IgD-negative memory B cell (primary cell): ENCODE results near the gene SAMD4A. TPM values are rescaled to one million over a fixed set of nuclear protein-coding genes. Genes with fewer than 3 reads are reported as not detected.

Source experiments
- H3K27ac Mint-ChIP-seq, 3 donors: one replicate each; pipeline ENCODE4 v1.8.0; 2020 to 2022; ENCODE audit warnings: mild to moderate bottlenecking in 3 of 3, mixed read lengths in 3 of 3, moderate library complexity in 1 of 3
- H3K27me3 Mint-ChIP-seq: one replicate; pipeline ENCODE4 v1.8.0; 2021; ENCODE audit warnings: mixed read lengths
- H3K36me3 Mint-ChIP-seq: one replicate; pipeline ENCODE4 v1.8.0; 2020; ENCODE audit warnings: mild to moderate bottlenecking, mixed read lengths
- H3K4me1 Mint-ChIP-seq, 3 donors: one replicate each; pipeline ENCODE4 v1.8.0; 2020 to 2022; ENCODE audit warnings: mixed read lengths in 3 of 3, mild to moderate bottlenecking in 1 of 3
- H3K4me3 Mint-ChIP-seq, 4 donors: one replicate each; pipeline ENCODE4 v1.8.0; 2020 to 2022; ENCODE audit warnings: mild to moderate bottlenecking in 4 of 4, mixed read lengths in 4 of 4, moderate library complexity in 3 of 4
- H3K9me3 Mint-ChIP-seq, 3 donors: one replicate each; pipeline ENCODE4 v1.8.0; 2020 to 2021; ENCODE audit warnings: mixed read lengths in 3 of 3, mild to moderate bottlenecking in 1 of 3
- polyA plus RNA-seq: library from polyadenylated mRNA; unstranded; fragments of 300-500 nt; fragmentation: Illumina TruSeq; gene quantifications from one replicate; pipeline ENCODE4 v1.2.3, GENCODE V29; 2021

The SAMD4A gene
- polyA plus RNA-seq, 1 donor from 2014 or later, result 5.8 TPM

DNA sequence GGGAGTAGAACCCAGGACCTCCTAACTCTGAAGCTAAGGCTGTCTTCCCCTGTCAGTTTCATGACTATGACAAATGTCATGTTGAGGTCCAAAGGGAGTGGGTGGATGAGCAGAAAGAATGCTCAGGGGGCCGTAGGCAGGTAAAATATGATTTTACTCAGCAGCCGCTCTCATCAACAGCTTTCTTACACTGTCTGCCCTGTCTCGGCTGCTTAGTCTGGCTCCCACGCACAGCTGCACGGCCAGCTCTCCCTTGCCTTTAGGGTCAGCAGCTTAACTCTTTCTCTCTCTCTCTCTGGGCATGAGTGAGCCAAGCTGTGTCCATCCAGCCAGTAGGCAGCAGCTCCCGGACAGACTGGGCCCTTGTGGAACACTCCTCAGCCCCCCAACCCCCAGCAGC, 240.5 kb downstream of the SAMD4A start:
- no peaks in the 10 kb centered on the region for H3K36me3 Mint-ChIP-seq
- no peaks in the 10 kb centered on the region for H3K9me3 Mint-ChIP-seq
- no peak overlapping the region for H3K4me3 Mint-ChIP-seq
- H3K27ac Mint-ChIP-seq, result no peak overlapping the region
- peaks cover 8% of the 10 kb centered on the region for H3K27me3 Mint-ChIP-seq
- H3K4me1 Mint-ChIP-seq, result peaks cover 0 to 5% (median 2%) of the 10 kb centered on the region in 3 donors

DNA sequence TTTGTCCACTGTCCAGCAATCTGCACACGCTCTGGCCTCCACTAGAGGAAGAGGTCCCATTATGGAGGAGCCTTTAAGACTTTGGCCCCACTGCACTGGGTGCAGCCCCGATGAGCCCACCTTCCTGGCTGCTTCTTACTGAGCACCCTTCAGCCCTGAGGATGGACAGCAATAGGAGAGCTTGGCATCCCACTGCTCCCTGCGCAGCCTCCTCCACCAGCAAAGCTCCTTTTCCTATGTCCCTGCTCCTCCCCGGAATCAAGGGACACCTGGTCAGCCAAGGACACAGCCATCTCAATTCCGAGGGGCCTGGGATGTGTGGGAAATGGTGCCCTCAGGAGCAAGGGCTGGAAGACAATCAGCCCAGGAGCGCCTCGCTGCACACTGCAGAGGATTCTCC, 241.0 kb downstream of the SAMD4A start:
- Mint-ChIP-seq H3K4me1 (peaks cover 0 to 5% (median 2%) of the 10 kb centered on the region in 3 donors), H3K4me3 (no peak overlapping the region), H3K36me3 (no peaks in the 10 kb centered on the region), H3K27ac (no peak overlapping the region), H3K27me3 (peaks cover 10% of the 10 kb centered on the region), H3K9me3 (no peaks in the 10 kb centered on the region)

DNA sequence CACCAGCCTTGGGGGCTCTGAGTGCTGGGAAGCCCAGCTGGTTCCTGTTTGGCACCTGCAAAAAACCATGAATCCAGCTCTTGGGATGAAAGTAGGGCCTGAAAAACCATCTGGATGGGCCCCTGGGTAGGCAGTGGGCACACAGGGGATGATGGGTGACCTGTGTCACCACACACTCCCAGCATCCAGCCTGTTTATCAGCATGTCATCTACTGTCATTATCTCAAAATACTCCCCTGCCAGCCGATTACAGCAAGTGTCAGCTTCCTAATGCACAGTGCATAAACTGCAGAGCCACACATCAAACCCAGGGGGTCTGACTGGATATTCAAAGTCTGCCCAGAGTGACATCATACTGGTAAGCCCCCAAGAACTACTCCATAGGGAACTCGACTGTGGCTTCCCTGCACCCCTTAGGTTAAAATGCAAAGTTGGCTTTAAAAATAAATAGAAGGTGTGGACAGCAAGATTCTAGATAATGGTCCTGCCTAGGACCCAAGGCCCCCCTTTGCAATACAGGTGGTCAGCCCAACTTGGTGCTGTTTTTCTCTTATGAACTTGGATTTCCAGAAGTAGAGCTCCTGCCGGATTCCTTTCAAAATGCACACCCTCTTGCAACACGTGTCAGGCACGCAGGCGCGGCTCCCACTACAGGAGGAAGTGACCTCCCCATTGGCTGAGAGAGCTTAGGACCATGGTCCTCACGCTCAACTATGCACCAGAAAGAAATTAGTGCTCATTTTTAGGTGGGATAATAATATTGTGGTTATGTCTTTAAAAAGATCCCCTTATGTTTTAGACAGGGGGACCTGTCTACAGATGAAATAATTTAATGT, 241.6 kb downstream of the SAMD4A start:
- Mint-ChIP-seq H3K4me1 (peaks cover 0 to 6% (median 3%) of the 10 kb centered on the region in 3 donors), H3K4me3 (no peak overlapping the region), H3K36me3 (no peaks in the 10 kb centered on the region), H3K27ac (no peak overlapping the region), H3K27me3 (peaks cover 10% of the 10 kb centered on the region), H3K9me3 (no peaks in the 10 kb centered on the region)

DNA sequence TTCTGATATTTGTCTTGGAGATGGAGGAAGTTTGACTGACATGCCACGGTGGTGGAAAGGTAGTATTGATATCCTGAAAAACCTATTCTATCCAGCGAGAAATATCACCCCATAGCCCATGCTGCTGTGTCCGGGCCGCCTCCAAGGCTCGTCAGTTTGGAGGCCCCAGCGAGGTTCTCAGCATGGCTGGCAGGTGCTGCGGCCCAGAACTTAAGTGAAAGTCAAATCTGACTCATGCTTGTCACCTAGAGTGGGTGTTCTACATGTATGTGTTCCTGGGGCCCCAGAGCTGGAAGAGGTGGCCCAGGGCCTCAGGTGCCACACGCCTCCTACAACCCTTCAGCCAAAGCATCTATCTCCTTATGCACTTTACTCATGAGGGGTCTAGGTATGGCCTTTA, 242.8 kb downstream of the SAMD4A start:
- Mint-ChIP-seq H3K9me3 (no peaks in the 10 kb centered on the region), H3K27me3 (peaks cover 10% of the 10 kb centered on the region), H3K36me3 (no peaks in the 10 kb centered on the region), H3K27ac (no peak overlapping the region), H3K4me3 (no peak overlapping the region), H3K4me1 (peaks cover 0 to 6% (median 4%) of the 10 kb centered on the region in 3 donors)

DNA sequence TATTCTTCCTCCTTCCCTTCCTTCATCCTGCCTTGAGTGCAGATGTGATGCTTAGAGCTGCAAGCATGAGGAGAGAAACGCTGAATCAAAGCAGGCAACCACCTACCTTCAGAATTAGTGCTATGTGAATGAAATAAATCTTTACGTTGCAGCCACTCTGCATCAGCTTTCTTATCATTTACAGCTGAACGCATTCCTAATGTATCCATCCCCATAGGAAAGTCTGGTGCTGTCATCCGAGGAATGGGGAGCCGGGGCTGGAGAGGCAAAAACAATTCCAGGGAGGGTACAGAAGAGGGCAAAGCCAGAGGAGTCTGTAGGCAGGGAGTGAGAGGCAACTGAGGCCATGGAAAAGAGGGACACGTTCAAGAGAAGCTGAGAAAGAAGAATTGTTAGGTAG, 245.7 kb downstream of the SAMD4A start:
- Mint-ChIP-seq H3K4me3 (no peak overlapping the region), H3K9me3 (no peaks in the 10 kb centered on the region), H3K36me3 (no peaks in the 10 kb centered on the region), H3K4me1 (peaks cover 0 to 2% (median 1%) of the 10 kb centered on the region in 3 donors), H3K27ac (no peak overlapping the region), H3K27me3 (peaks cover 6% of the 10 kb centered on the region)

DNA sequence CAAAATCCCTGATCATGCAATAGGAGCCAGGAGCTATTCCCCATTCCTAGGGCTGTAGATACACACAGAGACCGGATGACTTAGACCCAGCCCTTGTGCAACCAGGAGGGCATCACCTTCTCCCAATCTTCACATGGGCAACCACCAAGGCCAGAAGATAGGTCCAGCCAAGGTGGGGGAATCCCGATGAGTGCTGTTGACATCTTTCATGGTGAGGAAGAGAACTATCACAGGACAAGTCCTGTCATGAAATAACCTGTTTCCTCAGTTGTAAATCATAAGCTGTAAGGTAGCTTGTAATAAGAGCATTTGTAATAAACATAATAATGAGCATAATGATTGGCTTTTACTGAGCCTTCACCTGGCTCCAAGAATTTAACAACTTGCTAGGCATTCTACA, 246.2 kb downstream of the SAMD4A start:
- Mint-ChIP-seq H3K36me3 (no peaks in the 10 kb centered on the region), H3K27me3 (peaks cover 6% of the 10 kb centered on the region), H3K9me3 (no peaks in the 10 kb centered on the region), H3K27ac (no peak overlapping the region), H3K4me3 (no peak overlapping the region), H3K4me1 (peaks cover 0 to 2% (median 1%) of the 10 kb centered on the region in 3 donors)

DNA sequence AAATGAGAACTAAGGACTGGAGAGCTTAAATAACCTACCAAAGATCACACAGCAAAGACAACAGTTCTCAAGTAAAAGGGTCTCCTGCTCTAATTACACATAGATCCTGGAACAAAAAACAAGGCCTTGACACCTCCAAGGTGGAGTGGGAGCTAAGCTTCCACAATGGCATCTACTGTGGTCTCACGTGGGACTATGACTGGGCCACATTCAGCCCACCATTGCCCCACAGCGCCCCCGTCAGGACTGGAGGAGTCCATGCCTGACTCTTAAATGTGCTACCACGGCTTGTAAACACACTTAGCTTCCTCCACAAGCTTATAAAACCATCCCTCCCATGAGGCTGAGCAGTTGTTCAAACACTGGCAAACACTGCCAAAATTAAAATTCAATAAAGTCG, 247.1 kb downstream of the SAMD4A start:
- Mint-ChIP-seq H3K4me3 (no peak overlapping the region), H3K4me1 (peaks cover 0 to 2% (median 1%) of the 10 kb centered on the region in 3 donors), H3K27me3 (peaks cover 6% of the 10 kb centered on the region), H3K27ac (no peak overlapping the region), H3K36me3 (no peaks in the 10 kb centered on the region), H3K9me3 (no peaks in the 10 kb centered on the region)

DNA sequence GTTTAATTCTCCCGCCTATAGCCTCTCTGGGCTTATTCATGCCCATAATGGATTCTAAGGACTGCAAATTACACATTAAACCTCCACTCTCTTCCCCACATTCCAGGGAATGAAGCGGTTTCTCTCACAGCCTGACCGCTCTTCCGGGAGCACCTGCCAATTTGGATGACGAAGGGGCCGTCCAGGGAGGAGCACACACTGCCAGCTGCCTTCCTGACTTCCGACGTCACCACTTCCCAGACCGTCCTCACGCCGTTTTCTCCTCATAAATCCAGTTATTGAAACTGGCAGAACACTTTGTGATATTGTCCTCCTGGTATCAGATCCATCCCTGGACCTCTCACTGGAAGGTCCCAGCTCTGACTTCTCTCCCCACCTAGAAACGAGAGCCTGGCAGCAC, 248.1 kb downstream of the SAMD4A start:
- peaks cover 0 to 2% (median 1%) of the 10 kb centered on the region in 3 donors for H3K4me1 Mint-ChIP-seq
- H3K9me3 Mint-ChIP-seq, result no peaks in the 10 kb centered on the region
- no peak overlapping the region for H3K4me3 Mint-ChIP-seq
- H3K36me3 Mint-ChIP-seq, result no peaks in the 10 kb centered on the region
- no peak overlapping the region for H3K27ac Mint-ChIP-seq
- peaks cover 7% of the 10 kb centered on the region for H3K27me3 Mint-ChIP-seq

DNA sequence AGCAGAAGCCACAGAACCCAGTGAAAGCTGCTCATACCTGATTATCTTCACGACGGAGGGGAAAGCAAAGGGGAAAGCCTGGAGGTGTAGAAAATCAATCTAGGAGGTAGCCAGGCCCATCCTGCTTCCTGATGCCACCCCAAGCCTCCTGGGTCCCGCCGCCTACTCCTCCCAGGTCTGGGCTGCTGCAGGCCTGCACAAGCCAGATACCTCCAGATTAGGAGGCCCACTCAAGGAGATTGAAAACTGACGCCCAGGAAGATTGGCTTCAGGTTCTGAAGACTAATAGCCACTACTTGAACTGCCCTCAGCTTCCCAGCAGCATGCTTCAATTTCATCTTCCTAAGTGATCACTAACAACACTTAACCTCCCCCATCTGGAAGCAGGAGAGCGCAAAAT, 248.6 kb downstream of the SAMD4A start:
- no peaks in the 10 kb centered on the region for H3K36me3 Mint-ChIP-seq
- H3K4me3 Mint-ChIP-seq, result no peak overlapping the region
- peaks cover 7% of the 10 kb centered on the region for H3K27me3 Mint-ChIP-seq
- peaks cover 0 to 2% (median 1%) of the 10 kb centered on the region in 3 donors for H3K4me1 Mint-ChIP-seq
- H3K9me3 Mint-ChIP-seq, result no peaks in the 10 kb centered on the region
- no peak overlapping the region for H3K27ac Mint-ChIP-seq

DNA sequence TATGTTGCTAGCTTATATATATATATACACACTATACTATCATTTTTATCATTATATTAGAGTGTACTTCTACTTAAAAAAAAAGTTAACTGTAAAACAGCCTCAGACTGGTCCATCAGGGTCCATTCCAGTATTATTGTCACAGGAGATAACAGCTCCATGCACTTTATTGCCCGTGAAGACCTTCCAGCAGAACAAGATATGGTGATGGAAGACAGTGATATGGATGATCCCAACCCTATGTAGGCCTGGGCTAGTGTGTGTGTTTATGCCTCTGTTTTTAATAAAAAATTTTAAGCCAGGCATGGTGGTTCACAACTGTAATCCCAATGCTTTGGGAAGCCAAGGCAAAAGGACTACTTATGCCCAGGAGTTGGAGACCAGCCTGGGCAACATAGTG, 249.5 kb downstream of the SAMD4A start:
- Mint-ChIP-seq H3K36me3 (no peaks in the 10 kb centered on the region), H3K27ac (no peak overlapping the region), H3K27me3 (peaks cover 6% of the 10 kb centered on the region), H3K9me3 (no peaks in the 10 kb centered on the region), H3K4me1 (peaks cover 0 to 2% (median 1%) of the 10 kb centered on the region in 3 donors), H3K4me3 (no peak overlapping the region)

DNA sequence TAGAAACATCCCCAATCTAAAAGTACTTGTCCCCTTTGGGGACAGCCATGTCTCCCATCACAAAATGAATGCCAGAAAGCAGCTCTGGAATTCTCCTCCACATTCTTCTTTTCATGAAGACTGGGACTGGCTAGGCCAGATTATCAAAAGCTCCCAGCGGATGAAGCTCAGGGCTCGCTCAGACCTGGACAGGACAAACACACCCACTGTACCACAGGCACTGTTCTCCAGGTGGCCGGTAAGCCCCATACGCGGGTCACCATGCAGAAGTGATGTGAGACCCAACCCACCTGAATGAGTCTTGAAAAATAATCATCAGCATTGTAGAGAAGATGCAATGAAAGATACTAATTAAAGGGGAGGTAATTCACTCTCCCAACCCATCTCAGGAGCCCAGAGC, 250.6 kb downstream of the SAMD4A start:
- no peak overlapping the region for H3K27ac Mint-ChIP-seq

DNA sequence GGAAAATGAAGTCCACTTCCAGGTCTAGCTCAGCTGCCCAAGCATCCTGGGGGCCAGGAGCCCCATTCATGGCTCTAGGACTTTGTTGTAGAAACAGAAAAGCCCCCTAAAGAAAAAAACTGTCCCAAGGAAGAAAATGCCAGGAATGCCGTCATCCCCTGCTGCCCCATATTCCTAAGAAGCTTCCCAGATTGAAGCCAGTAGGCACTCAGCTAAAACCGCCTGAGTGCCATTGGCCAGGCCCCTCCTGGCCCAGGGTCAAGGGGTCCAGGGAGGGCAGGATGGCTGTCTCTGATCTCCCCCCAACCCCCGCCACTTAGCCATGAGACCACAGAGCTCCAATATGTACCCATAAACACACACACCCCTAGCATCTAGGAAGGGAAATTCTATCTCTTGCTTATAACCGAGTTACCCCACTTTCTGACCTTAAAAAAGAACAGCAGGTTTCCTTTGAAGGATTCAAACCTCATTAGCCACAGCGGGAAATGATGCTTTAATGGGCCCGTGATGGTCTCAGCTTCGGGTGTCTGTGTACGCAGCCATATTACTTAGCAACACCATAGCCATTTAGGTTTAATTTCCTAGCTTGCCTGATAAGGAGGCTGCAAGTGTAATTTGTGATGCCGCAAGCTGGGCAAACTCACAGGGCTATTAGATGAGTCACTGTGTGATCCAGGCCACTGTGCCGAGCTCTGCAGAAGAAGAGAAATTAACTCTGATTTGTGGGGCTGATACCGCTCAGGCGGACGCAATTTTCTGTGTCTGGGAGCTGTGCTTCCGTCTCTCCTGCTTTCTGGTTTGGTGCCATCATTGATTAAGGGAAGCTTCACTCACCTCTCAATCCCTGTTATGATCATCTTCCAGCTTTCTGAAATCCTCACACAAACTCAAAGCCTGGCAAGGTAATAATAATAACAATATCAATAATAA, 251.5 kb downstream of the SAMD4A start:
- H3K27ac Mint-ChIP-seq, result no peak overlapping the region

More for the DNA sequence above, 250.6 kb downstream of the SAMD4A start:
- Mint-ChIP-seq H3K36me3 (no peaks in the 10 kb centered on the region), H3K4me3 (no peak overlapping the region), H3K27me3 (peaks cover 6% of the 10 kb centered on the region), H3K9me3 (peaks cover 0 to 2% (median 0%) of the 10 kb centered on the region in 3 donors), H3K4me1 (peaks cover 0 to 2% (median 1%) of the 10 kb centered on the region in 3 donors)

DNA sequence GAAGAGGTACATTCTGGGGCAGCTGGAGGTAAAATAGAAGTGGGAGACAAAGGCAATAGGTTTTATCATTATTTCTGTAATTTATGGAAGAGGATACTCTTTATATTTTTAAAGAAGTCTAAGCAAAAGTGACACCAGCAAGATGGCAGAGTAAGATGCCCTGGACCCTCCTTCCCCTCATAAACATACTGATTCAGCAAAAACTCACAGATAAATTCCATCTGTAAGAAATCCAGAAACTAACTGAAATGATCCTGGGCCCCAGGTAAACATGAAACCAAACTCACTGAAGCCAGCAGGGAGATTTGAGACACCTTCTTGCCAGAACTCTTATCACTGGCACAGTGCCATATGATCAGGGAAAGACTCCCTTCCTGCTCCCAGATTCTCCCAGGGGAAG, 255.8 kb downstream of the SAMD4A start:
- no peaks in the 10 kb centered on the region for H3K36me3 Mint-ChIP-seq
- H3K9me3 Mint-ChIP-seq, result peaks cover 13 to 24% (median 16%) of the 10 kb centered on the region in 3 donors
- no peak overlapping the region for H3K27ac Mint-ChIP-seq
- no peak overlapping the region for H3K4me3 Mint-ChIP-seq
- no peaks in the 10 kb centered on the region for H3K4me1 Mint-ChIP-seq
- H3K27me3 Mint-ChIP-seq, result peaks cover 1% of the 10 kb centered on the region

More for the DNA sequence above, 251.5 kb downstream of the SAMD4A start:
- Mint-ChIP-seq H3K4me3 (no peak overlapping the region), H3K27me3 (peaks cover 4% of the 10 kb centered on the region), H3K36me3 (no peaks in the 10 kb centered on the region), H3K9me3 (peaks cover 0 to 3% (median under 1%) of the 10 kb centered on the region in 3 donors), H3K4me1 (peaks cover 0 to 2% (median 0%) of the 10 kb centered on the region in 3 donors)

DNA sequence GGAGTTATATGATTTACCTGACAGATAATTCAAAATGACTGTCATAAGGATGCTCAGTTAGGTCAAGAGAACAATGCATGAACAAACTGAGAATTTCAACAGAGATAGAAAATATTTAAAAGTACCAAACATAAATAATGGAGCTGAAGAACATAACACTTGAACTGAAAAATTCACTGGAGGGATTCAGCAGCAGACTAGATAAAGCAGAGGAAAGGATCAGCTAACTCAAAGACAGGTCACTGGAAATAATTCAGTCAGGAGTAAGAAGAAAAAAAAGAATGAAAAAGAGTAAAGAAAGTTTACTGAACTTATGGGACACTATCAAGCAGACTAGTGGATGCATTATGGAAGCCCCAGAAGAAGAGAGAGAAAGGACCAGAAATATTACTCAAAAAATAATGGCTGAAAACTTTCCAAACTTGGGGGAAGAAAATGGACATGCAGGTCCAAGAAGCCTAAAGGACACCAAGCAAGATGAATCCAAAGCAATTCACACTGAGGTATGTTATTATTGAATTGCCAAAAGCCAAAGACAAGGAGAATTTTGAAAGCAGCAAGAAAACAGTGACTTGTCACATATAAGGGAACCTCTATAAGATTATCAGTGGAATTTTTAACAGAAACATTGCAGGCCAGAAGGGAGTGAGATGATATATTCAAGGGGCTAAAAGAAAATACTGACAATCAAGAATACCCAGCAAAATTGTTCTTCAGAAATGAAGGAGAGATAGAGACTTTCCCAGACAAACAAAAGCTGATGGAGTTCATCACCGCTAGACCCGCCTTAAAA, 257.0 kb downstream of the SAMD4A start:
- no peaks in the 10 kb centered on the region for H3K4me1 Mint-ChIP-seq
- H3K4me3 Mint-ChIP-seq, result no peak overlapping the region
- peaks cover 13 to 24% (median 16%) of the 10 kb centered on the region in 3 donors for H3K9me3 Mint-ChIP-seq
- no peaks in the 10 kb centered on the region for H3K36me3 Mint-ChIP-seq
- H3K27me3 Mint-ChIP-seq, result peaks cover 1% of the 10 kb centered on the region
- H3K27ac Mint-ChIP-seq, result no peak overlapping the region
